GM06990 (cell line): ENCODE results near the gene AUTS2.
"Not testable (repeated sequence)": the region's sequence is repeated elsewhere in the genome, so short reads cannot be mapped to it uniquely, and the experiment has no call there.

Experiments used
- DNase-seq: peaks from one replicate; pipeline ENCODE4 v3.0.0-alpha.2; 2011; ENCODE audit not compliant: insufficient read length; ENCODE audit errors: extremely low read depth
- H3K27me3 ChIP-seq: replicated peaks from 2 replicates; pipeline ENCODE4 v1.6.0; 2011; ENCODE audit warnings: low read length; ENCODE audit not compliant: control insufficient read depth, insufficient read depth
- H3K36me3 ChIP-seq: 2 replicates; pipeline ENCODE4 v1.5.1; 2011; ENCODE audit warnings: low read length; ENCODE audit not compliant: control insufficient read depth, insufficient read depth
- H3K4me3 ChIP-seq: replicated peaks from 2 replicates; pipeline ENCODE4 v1.5.1; 2011; ENCODE audit warnings: low read depth, mild to moderate bottlenecking, control low read depth, low read length
- CTCF ChIP-seq: IDR thresholded peaks from 2 replicates; pipeline ENCODE4 v1.5.1; 2011; ENCODE audit warnings: low read length, control low read depth, mild to moderate bottlenecking, inconsistent platforms; ENCODE audit not compliant: insufficient read depth, poor library complexity, severe bottlenecking

AUTS2 gene

GRCh38 chr7:70808876-70809275, 1210.6 kb downstream of the AUTS2 start:
- peak overlapping the region; percentile 43 for H3K4me3 ChIP-seq
- no peak for TF ChIP-seq CTCF
- DNase-seq = no peak
- no peaks in the 10 kb centered on the region for H3K27me3 ChIP-seq
- H3K36me3 ChIP-seq = no peaks in the 10 kb centered on the region

GRCh38 chr7:70810558-70811139, 1212.4 kb downstream of the AUTS2 start:
- DNase-seq = no peak
- no peaks in the 10 kb centered on the region for H3K36me3 ChIP-seq

GRCh38 chr7:70812511-70812910, 1214.2 kb downstream of the AUTS2 start:
- no peak for DNase-seq
- Histone ChIP-seq H3K36me3 (no peaks in the 10 kb centered on the region), H3K4me3 (no peak overlapping the region), H3K27me3 (no peaks in the 10 kb centered on the region)
- peak; percentile 65 for TF ChIP-seq CTCF

More at GRCh38 chr7:70810558-70811139, 1212.4 kb downstream of the AUTS2 start:
- no peaks in the 10 kb centered on the region for H3K27me3 ChIP-seq
- H3K4me3 ChIP-seq = no peak overlapping the region
- no peak for TF ChIP-seq CTCF

GRCh38 chr7:70822490-70822889, 1224.2 kb downstream of the AUTS2 start:
- not testable (repeated sequence) for H3K27me3 ChIP-seq, H3K4me3 ChIP-seq, H3K36me3 ChIP-seq, DNase-seq

GRCh38 chr7:70829221-70830059, 1231.2 kb downstream of the AUTS2 start:
- peak; percentile 90 for TF ChIP-seq CTCF
- Histone ChIP-seq H3K27me3 (0 out of 2 replicates have a peak, but pooled peaks cover 2% of the 10 kb centered on the region), H3K36me3 (no peaks in the 10 kb centered on the region), H3K4me3 (no peak overlapping the region)
- peak; percentile 45 for DNase-seq

GRCh38 chr7:70830060-70830395, 1231.8 kb downstream of the AUTS2 start:
- Histone ChIP-seq H3K27me3 (0 out of 2 replicates have a peak, but pooled peaks cover 2% of the 10 kb centered on the region), H3K36me3 (no peaks in the 10 kb centered on the region), H3K4me3 (no peak overlapping the region)
- no peak for DNase-seq
- no peak for TF ChIP-seq CTCF
